22Rv1 (cell line): ENCODE data around the gene VEPH1.

Experiments used
- CTCF ChIP-seq: fragments of 450-650 bp; IDR thresholded peaks from 2 replicates; pipeline ENCODE4 v1.5.1; 2017; ENCODE audit warnings: mild to moderate bottlenecking
- ZFX ChIP-seq: fragments of 450-650 bp; IDR thresholded peaks from 2 replicates; pipeline ENCODE4 v1.6.1; 2017; ENCODE audit warnings: antibody characterized with exemption, borderline replicate concordance

DNA sequence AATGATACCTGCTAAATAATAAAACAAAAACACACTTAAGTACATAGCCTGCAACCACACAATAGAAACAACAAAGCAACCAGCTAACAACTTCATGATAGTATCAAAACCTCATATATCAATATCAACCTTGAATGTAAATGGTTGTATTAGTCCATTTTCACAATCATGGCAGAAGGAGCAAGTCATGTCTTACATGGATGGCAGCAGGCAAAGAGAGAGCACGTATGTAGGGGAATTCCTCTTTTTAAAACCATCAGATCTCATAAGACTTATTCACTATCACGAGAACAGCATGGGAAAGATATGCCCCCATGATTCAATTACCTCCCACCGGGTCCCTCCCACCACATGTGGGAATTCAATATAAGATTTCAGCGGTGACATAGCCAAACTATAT lies 111.1 kb downstream of the VEPH1 start:
- TF ChIP-seq CTCF (no peak), ZFX (no peak)
